Trophoblast cell (in vitro differentiated cells and primary cell): ENCODE results near the gene CA12.

ENCODE experiments used
- DNase-seq, 2 donors: peaks; one replicate each; pipeline ENCODE4 v3.0.0-alpha.2; 2016
- H2AFZ ChIP-seq: 2 replicates; pipeline ENCODE4 v1.6.1; 2013; ENCODE audit warnings: low read length, moderate library complexity, mild to moderate bottlenecking; ENCODE audit not compliant: insufficient read depth, poor library complexity
- H2AK5ac ChIP-seq: 2 replicates; pipeline ENCODE4 v1.6.1; 2013; ENCODE audit warnings: mild to moderate bottlenecking, low read length
- H2BK120ac ChIP-seq: 2 replicates; pipeline ENCODE4 v1.6.1; 2013; ENCODE audit warnings: low read length, mild to moderate bottlenecking, moderate library complexity; ENCODE audit not compliant: insufficient read depth, poor library complexity
- H2BK12ac ChIP-seq: 2 replicates; pipeline ENCODE4 v1.6.1; 2013; ENCODE audit warnings: mild to moderate bottlenecking, low read length, moderate library complexity
- H2BK5ac ChIP-seq: 2 replicates; pipeline ENCODE4 v1.6.1; 2013; ENCODE audit warnings: low read length, low read depth, moderate library complexity, mild to moderate bottlenecking; ENCODE audit not compliant: poor library complexity
- H3K14ac ChIP-seq: 2 replicates; pipeline ENCODE4 v1.6.1; 2013; ENCODE audit warnings: mild to moderate bottlenecking, low read length
- H3K18ac ChIP-seq: 2 replicates; pipeline ENCODE4 v1.6.1; 2013; ENCODE audit warnings: mild to moderate bottlenecking, low read length
- H3K23ac ChIP-seq: 2 replicates; pipeline ENCODE4 v1.6.1; 2013; ENCODE audit warnings: low read length
- H3K27ac ChIP-seq: 2 replicates; pipeline ENCODE4 v1.5.1; 2013; ENCODE audit warnings: low read depth, mild to moderate bottlenecking, inconsistent platforms, low read length, moderate library complexity
- H3K27me3 ChIP-seq: 2 replicates; pipeline ENCODE4 v1.6.1; 2013; ENCODE audit warnings: inconsistent platforms, mild to moderate bottlenecking, low read length, moderate library complexity; ENCODE audit not compliant: insufficient read depth
- H3K36me3 ChIP-seq, 2 experiments: 1 replicate in 1 of 2; 2 replicates in 1 of 2; pipeline ENCODE4 v1.6.1; 2013; ENCODE audit warnings: low read length in 2 of 2, mild to moderate bottlenecking in 2 of 2, moderate library complexity in 1 of 2; ENCODE audit not compliant: insufficient read depth in 2 of 2, control insufficient read depth in 1 of 2
- H3K4ac ChIP-seq: 2 replicates; pipeline ENCODE4 v1.6.1; 2013; ENCODE audit warnings: low read depth, mild to moderate bottlenecking, low read length, moderate library complexity
- H3K4me1 ChIP-seq, 2 experiments: 1 replicate in 1 of 2; 2 replicates in 1 of 2; pipeline ENCODE4 v1.6.1; 2013; ENCODE audit warnings: low read length in 2 of 2, mild to moderate bottlenecking in 2 of 2, moderate library complexity in 1 of 2; ENCODE audit not compliant: insufficient read depth in 2 of 2, control insufficient read depth in 1 of 2
- H3K4me2 ChIP-seq: 2 replicates; pipeline ENCODE4 v1.6.1; 2013; ENCODE audit warnings: inconsistent platforms, mild to moderate bottlenecking, low read length, moderate library complexity
- H3K4me3 ChIP-seq: 2 replicates; pipeline ENCODE4 v1.5.1; 2013; ENCODE audit warnings: mild to moderate bottlenecking, low read depth, low read length, inconsistent platforms
- H3K79me1 ChIP-seq: one replicate; pipeline ENCODE4 v1.6.1; 2013; ENCODE audit warnings: low read length
- H3K79me2 ChIP-seq: 2 replicates; pipeline ENCODE4 v1.6.1; 2013; ENCODE audit warnings: low read length, mild to moderate bottlenecking; ENCODE audit not compliant: control insufficient read depth, insufficient read depth, poor library complexity
- H3K9ac ChIP-seq: 2 replicates; pipeline ENCODE4 v1.6.1; 2013; ENCODE audit warnings: mild to moderate bottlenecking, low read length
- H3K9me3 ChIP-seq: 2 replicates; pipeline ENCODE4 v1.6.1; 2013; ENCODE audit warnings: low read depth, mild to moderate bottlenecking, control low read depth, inconsistent platforms, low read length; ENCODE audit not compliant: insufficient read depth
- H4K12ac ChIP-seq: 2 replicates; pipeline ENCODE4 v1.6.1; 2013; ENCODE audit warnings: low read depth, mild to moderate bottlenecking, low read length, moderate library complexity
- H4K8ac ChIP-seq: 2 replicates; pipeline ENCODE4 v1.6.1; 2013; ENCODE audit warnings: low read depth, mild to moderate bottlenecking, low read length, moderate library complexity
- H4K91ac ChIP-seq: one replicate; pipeline ENCODE4 v1.6.1; 2013; ENCODE audit warnings: low read depth, mild to moderate bottlenecking, low read length, moderate library complexity
- WGBS: extraction: QIAGEN DNeasy Blood & Tissue Kit; methylation state at CpG from one replicate; pipeline ENCODE4 v1.1.7; 2013; ENCODE audit warnings: missing lambda C conversion rate; ENCODE audit not compliant: insufficient read length, insufficient coverage; ENCODE audit errors: extremely low coverage; 5-methylcytosine and 5-hydroxymethylcytosine counted together

CA12 gene

DNA sequence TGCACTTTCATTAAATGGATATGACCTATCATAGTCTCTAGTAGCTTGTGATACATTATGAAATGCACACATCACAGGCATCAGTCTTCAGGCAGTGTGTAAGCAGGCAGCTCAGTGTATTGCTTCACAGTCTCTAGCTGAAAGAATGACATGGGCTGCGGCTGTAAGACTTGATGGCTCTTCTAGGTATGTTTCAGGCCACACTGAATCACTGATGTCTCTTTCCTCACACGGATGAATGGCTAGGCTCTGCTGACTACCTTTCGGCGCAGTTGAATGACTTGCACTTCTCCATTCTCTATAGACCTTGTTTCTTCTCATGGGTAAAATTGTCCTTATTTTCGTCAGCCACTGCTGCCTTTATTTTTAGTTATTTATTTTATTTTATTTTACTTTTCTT is 88.9 kb downstream of the CA12 start:
- no peak overlapping the region for H3K27ac ChIP-seq
- H3K14ac ChIP-seq, result no peak overlapping the region
- WGBS, result no CpG with 5 or more reads among the region's 5 CpGs
- H3K4ac ChIP-seq, result no peak overlapping the region
- no peaks in the 10 kb centered on the region for H3K4me1 ChIP-seq
- DNase-seq, result peak; percentile 26 to 36
- H4K12ac ChIP-seq, result no peak overlapping the region
- H3K4me3 ChIP-seq, result no peak overlapping the region
- no peaks in the 10 kb centered on the region for H3K79me2 ChIP-seq
- no peak overlapping the region for H4K91ac ChIP-seq
- H2BK12ac ChIP-seq, result no peak overlapping the region
- no peak overlapping the region for H4K8ac ChIP-seq
- H3K79me1 ChIP-seq, result no peaks in the 10 kb centered on the region
- no peaks in the 10 kb centered on the region for H3K36me3 ChIP-seq
- no peaks in the 10 kb centered on the region for H3K9me3 ChIP-seq
- no peak overlapping the region for H2BK120ac ChIP-seq
- H3K18ac ChIP-seq, result no peak overlapping the region
- H3K27me3 ChIP-seq, result no peaks in the 10 kb centered on the region
- H3K23ac ChIP-seq, result no peak overlapping the region
- no peak overlapping the region for H3K9ac ChIP-seq
- no peak overlapping the region for H2BK5ac ChIP-seq
- H2AK5ac ChIP-seq, result no peak overlapping the region
- no peak overlapping the region for H3K4me2 ChIP-seq
- H2AFZ ChIP-seq, result no peak overlapping the region

DNA sequence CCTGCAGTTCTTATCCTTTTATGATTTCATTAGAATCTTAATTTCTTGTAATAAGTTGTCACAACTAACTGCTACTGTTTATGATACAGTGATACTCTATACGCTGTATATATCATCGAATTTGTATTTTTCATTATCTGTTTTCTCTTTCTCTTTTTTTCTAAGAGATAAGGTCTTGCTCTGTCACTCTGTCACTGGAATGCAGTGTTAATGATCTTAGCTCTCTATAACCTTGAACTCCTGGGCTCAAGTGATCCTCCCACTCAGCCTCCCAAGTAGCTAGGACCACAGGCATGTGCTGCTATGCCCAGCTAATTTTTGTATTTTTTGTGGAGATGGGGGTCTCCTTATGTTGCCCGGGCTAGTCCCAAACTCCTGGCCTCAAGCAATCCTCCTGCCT is 89.4 kb downstream of the CA12 start:
- H3K79me1 ChIP-seq, result no peaks in the 10 kb centered on the region
- no peak overlapping the region for H3K14ac ChIP-seq
- no peaks in the 10 kb centered on the region for H3K4me1 ChIP-seq
- H4K12ac ChIP-seq, result no peak overlapping the region
- H3K9ac ChIP-seq, result no peak overlapping the region
- no peak overlapping the region for H3K27ac ChIP-seq
- H3K9me3 ChIP-seq, result no peaks in the 10 kb centered on the region
- H4K91ac ChIP-seq, result no peak overlapping the region
- no CpG with 5 or more reads among the region's 3 CpGs for WGBS
- H3K23ac ChIP-seq, result no peak overlapping the region
- no peaks in the 10 kb centered on the region for H3K36me3 ChIP-seq
- H3K4me3 ChIP-seq, result no peak overlapping the region
- H3K18ac ChIP-seq, result no peak overlapping the region
- H2BK12ac ChIP-seq, result no peak overlapping the region
- H3K4me2 ChIP-seq, result no peak overlapping the region
- DNase-seq, result no peak
- no peak overlapping the region for H4K8ac ChIP-seq
- no peak overlapping the region for H2BK5ac ChIP-seq
- no peaks in the 10 kb centered on the region for H3K27me3 ChIP-seq
- no peak overlapping the region for H3K4ac ChIP-seq
- no peak overlapping the region for H2BK120ac ChIP-seq
- no peak overlapping the region for H2AFZ ChIP-seq
- no peak overlapping the region for H2AK5ac ChIP-seq
- no peaks in the 10 kb centered on the region for H3K79me2 ChIP-seq

DNA sequence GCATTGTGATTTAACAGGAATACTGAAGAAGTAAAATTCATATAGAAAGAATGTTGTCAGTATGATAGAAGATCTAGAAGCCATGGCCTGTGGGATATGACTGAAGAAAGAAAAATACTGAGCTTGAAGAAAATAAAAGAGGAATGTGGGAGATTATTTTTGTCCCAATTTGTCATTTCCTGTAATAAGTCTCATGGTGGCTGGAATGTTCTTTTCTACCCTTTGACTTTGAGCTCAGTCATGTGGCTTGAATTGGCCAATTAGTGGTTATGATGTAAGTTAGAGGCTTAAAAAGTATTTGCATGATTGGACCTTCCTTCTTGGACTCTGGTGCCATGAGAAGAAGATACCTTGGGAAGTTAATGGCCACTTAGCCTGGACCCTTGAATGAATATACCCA is 90.1 kb downstream of the CA12 start:
- no peak overlapping the region for H2BK12ac ChIP-seq
- no peaks in the 10 kb centered on the region for H3K79me1 ChIP-seq
- H3K27me3 ChIP-seq, result no peaks in the 10 kb centered on the region
- H3K9ac ChIP-seq, result no peak overlapping the region
- no peak for DNase-seq
- no peak overlapping the region for H2BK120ac ChIP-seq
- no peak overlapping the region for H4K91ac ChIP-seq
- no peak overlapping the region for H2BK5ac ChIP-seq
- no peaks in the 10 kb centered on the region for H3K4me1 ChIP-seq
- no peak overlapping the region for H3K4me3 ChIP-seq
- no peak overlapping the region for H4K8ac ChIP-seq
- H4K12ac ChIP-seq, result no peak overlapping the region
- H3K79me2 ChIP-seq, result no peaks in the 10 kb centered on the region
- H3K4ac ChIP-seq, result no peak overlapping the region
- H3K4me2 ChIP-seq, result no peak overlapping the region
- no peaks in the 10 kb centered on the region for H3K36me3 ChIP-seq
- no peak overlapping the region for H2AK5ac ChIP-seq
- H3K18ac ChIP-seq, result no peak overlapping the region
- no peak overlapping the region for H3K27ac ChIP-seq
- H3K14ac ChIP-seq, result no peak overlapping the region
- H3K23ac ChIP-seq, result no peak overlapping the region
- no peaks in the 10 kb centered on the region for H3K9me3 ChIP-seq
- H2AFZ ChIP-seq, result no peak overlapping the region

DNA sequence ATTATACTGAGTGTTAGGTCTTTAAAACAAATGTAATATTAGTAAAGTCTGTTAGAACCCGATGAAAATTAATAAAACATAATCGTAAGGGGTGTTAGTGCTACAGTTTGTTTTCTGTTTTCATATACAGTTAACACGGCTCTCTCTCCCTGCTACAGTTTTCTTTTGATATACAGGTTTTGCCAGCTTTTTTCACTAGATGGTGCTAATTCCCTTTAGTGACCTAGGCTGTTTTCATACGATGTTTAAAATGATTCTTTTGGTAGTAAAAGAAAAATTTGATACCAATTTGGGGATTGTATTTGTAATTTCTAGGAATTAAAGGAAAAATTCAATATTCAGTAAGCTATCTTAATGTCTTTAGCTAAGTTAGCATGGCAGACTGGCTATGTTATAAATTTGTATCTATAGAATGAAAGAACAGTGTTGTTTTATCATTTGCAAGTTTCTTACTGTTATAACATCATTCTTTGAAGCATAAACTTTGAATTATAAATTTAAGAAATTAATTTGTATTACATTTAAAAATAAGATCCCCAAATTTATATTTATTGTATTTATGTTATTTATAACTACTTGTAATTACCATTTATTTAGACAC is 92.8 kb downstream of the CA12 start:
- Histone ChIP-seq H3K36me3 (no peaks in the 10 kb centered on the region), H2BK5ac (no peak overlapping the region), H3K27me3 (no peaks in the 10 kb centered on the region), H3K4me2 (no peak overlapping the region), H2AK5ac (no peak overlapping the region), H3K18ac (no peak overlapping the region), H2BK12ac (no peak overlapping the region), H3K4me3 (no peak overlapping the region), H3K79me1 (no peaks in the 10 kb centered on the region), H3K4ac (no peak overlapping the region), H2BK120ac (no peak overlapping the region), H3K9ac (no peak overlapping the region), H3K27ac (no peak overlapping the region), H4K91ac (no peak overlapping the region), H4K12ac (no peak overlapping the region), H3K4me1 (no peaks in the 10 kb centered on the region), H3K9me3 (no peaks in the 10 kb centered on the region), H2AFZ (no peak overlapping the region), H3K23ac (no peak overlapping the region), H3K79me2 (no peaks in the 10 kb centered on the region), H3K14ac (no peak overlapping the region), H4K8ac (no peak overlapping the region)
- WGBS, result no CpG with 5 or more reads among the region's 4 CpGs
- peak in 1 of 2 donors; percentile 73 for DNase-seq
